Glutamatergic neuron (in vitro differentiated cells): ENCODE data around the gene APBA3. TPM values are rescaled to one million over a fixed set of nuclear protein-coding genes. Genes with fewer than 3 reads are reported as not detected.

Source experiments
- DNase-seq: peaks from one replicate; pipeline ENCODE4 v3.0.0; 2022
- H3K27ac Mint-ChIP-seq: one replicate; pipeline ENCODE4 v1.8.0; 2020; ENCODE audit warnings: mild to moderate bottlenecking, mixed read lengths, inconsistent platforms; ENCODE audit not compliant: unreplicated experiment
- H3K27me3 Mint-ChIP-seq: one replicate; pipeline ENCODE4 v1.8.0; 2020; ENCODE audit warnings: mild to moderate bottlenecking, moderate library complexity, mixed read lengths, inconsistent platforms; ENCODE audit not compliant: unreplicated experiment
- H3K36me3 Mint-ChIP-seq: one replicate; pipeline ENCODE4 v1.8.0; 2020; ENCODE audit warnings: mild to moderate bottlenecking, mixed read lengths, inconsistent platforms; ENCODE audit not compliant: unreplicated experiment
- H3K4me1 Mint-ChIP-seq: one replicate; pipeline ENCODE4 v1.8.0; 2020; ENCODE audit warnings: mild to moderate bottlenecking, low read depth, mixed read lengths, inconsistent platforms; ENCODE audit not compliant: unreplicated experiment
- H3K4me3 Mint-ChIP-seq: one replicate; pipeline ENCODE4 v1.8.0; 2020; ENCODE audit warnings: mild to moderate bottlenecking, mixed read lengths, inconsistent platforms; ENCODE audit not compliant: unreplicated experiment
- H3K9me3 Mint-ChIP-seq: one replicate; pipeline ENCODE4 v1.8.0; 2020; ENCODE audit warnings: mild to moderate bottlenecking, moderate library complexity, mixed read lengths, inconsistent platforms; ENCODE audit not compliant: unreplicated experiment
- CTCF ChIP-seq: fragments of 200-600 bp; sonication (generic); IDR thresholded peaks from one replicate; pipeline ENCODE4 v1.5.0; 2021; ENCODE audit not compliant: partially characterized antibody, unreplicated experiment
- total RNA-seq: library from RNA; stranded (reverse); fragmentation: NEBNext Ultra II Directional; extraction: Animal tissue kit (Norgen Biotek cat#: 25700); gene quantifications from one replicate; pipeline ENCODE4 v1.2.1, GENCODE V29; 2021; ENCODE audit not compliant: unreplicated experiment

Gene APBA3
- total RNA-seq, 1 donor from 2014 or later, result 23.3 TPM

DNA sequence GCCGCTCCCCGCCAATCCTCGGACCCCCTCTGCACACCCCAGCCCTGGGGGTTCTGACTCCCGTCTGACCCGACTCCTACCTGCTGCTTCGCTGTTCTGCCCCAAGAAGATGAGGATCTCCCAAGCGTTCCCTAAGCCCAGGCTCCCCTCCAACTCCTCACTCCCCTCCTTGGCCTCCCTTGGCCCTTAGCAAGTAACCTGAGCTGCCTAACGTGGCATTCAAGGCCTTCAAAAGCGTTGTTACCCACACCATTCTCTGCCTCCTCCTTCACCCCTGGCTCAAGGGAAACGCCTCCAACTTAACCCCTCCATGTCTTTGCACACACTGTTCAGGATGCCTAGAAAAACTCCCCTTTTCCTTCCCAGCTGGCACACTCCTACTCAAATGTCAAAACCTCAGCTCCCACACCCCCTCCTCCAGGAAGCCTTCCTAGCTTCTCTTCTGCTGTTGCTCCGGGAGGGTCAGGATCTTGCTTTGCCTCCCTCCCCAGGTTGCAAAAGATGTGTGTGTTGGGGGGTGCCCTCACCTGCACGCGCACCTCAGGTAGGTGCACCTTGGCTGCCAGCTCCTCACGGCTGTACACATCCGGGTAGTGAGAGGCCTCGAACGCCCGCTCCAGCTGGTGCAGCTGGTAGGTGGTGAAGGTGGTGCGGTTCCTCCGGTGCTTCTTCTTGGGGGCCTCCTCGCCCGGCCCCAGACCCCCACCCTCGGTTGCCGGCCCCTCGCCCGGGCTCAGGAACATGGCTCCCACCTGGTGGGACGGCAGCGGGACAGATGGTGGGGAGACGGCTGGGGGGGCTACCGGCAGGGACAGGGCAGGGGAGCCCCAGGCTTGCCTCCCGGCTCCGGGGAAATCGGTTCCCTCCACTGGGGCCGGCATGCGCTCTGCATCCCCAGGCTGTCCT, 9.8 kb upstream of the APBA3 start:
- Mint-ChIP-seq H3K27ac (no peak overlapping the region), H3K4me1 (no peaks in the 10 kb centered on the region), H3K27me3 (peaks cover 7% of the 10 kb centered on the region), H3K4me3 (no peak overlapping the region), H3K9me3 (peaks cover 4% of the 10 kb centered on the region), H3K36me3 (no peaks in the 10 kb centered on the region)
- DNase-seq, result no peak
- TF ChIP-seq CTCF, result no peak

DNA sequence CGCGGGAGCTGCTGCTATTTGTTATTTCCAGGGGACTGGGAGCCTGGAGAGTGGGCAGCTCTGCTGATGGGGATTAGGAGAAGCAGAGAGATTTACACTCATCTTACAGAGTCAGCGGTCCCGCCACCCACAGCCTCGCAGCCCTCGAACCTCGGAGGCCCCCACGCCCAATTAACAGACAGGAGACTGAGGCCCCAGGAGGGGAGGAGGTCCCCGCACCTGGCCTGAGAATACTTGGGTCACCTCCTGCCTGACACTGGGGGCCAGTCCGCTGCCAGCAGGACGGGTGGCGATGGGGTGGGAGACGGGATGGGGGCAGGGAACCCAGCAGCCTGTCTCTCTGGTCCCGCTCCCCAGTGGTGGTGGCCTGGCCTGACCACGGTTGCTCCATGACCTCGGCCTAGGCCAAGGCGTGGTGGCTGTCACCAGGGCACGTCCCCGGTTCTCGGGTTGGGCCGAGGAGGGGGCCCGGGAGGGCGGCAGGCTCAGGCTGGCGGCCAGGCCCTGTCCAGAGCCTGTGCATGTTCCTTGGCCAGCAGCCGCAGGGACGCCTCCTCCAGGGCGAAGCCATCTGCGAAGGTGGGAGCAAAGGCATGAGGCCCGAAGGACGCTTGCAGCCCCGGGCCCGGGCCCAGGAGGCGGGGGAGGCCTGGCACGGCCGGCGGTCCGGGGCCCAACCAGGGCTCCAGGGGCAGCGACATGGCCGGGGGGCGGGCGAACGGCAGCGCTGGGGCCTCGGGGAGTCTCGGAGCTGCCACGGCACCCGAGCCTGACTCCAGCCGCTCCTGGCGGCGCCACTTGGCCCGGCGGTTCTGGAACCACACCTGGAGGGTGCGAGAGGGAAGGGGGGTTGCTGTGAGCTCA, 8.9 kb upstream of the APBA3 start:
- no peak for TF ChIP-seq CTCF
- Mint-ChIP-seq H3K27me3 (peaks cover 7% of the 10 kb centered on the region), H3K36me3 (no peaks in the 10 kb centered on the region), H3K27ac (no peak overlapping the region), H3K4me3 (no peak overlapping the region), H3K4me1 (no peaks in the 10 kb centered on the region), H3K9me3 (peaks cover 4% of the 10 kb centered on the region)
- DNase-seq, result no peak

- H3K4me1 Mint-ChIP-seq, result no peaks in the 10 kb centered on the region
- no peak overlapping the region for H3K27ac Mint-ChIP-seq
- peaks cover 6% of the 10 kb centered on the region for H3K27me3 Mint-ChIP-seq
- H3K4me3 Mint-ChIP-seq, result no peak overlapping the region
- DNase-seq, result no peak
- TF ChIP-seq CTCF, result no peak
- no peaks in the 10 kb centered on the region for H3K36me3 Mint-ChIP-seq
- H3K9me3 Mint-ChIP-seq, result peaks cover 4% of the 10 kb centered on the region
These were observed 8.0 kb upstream of the APBA3 start for GRCh38 chr19:3769494-3769893.

DNA sequence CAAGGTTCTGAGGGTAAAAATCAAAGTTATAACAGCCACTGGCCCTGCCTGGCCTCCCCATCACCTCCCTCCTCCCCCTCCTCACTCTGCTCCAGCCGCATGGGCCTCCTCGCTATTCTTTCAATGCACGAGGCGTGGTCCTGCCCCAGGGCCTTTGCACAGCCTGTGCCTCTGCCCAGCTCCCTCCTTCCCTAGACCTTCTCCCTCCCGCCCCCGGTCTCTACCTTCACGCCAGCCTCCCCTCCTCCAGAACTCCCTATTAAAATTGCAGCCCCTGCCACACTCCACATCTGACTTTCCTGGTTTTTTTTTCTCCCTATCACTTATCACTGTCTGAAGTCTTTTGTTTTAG, 7.2 kb upstream of the APBA3 start:
- peaks cover 4% of the 10 kb centered on the region for H3K9me3 Mint-ChIP-seq
- H3K27ac Mint-ChIP-seq, result no peak overlapping the region
- no peak overlapping the region for H3K4me3 Mint-ChIP-seq
- H3K4me1 Mint-ChIP-seq, result no peaks in the 10 kb centered on the region
- peaks cover 4% of the 10 kb centered on the region for H3K27me3 Mint-ChIP-seq
- no peak for TF ChIP-seq CTCF
- no peak for DNase-seq
- H3K36me3 Mint-ChIP-seq, result no peaks in the 10 kb centered on the region
